GM15510 (cell line): ENCODE measurements around the gene TDRD6.

Experiments
- POLR2A ChIP-seq: IDR thresholded peaks from 3 replicates; pipeline ENCODE4 v1.6.1; 2011; ENCODE audit warnings: borderline replicate concordance; ENCODE audit not compliant: insufficient read length; ENCODE audit errors: extremely low read depth

Gene TDRD6

GRCh38 chr6:46751658-46752057 is 64.0 kb downstream of the TDRD6 start:
- no peak for TF ChIP-seq POLR2A
